Fibroblast of mammary gland (primary cell): ENCODE data around the gene MIPEP.
A peak's percentile ranks its signal among the peaks of the same experiment; 100 is the strongest.

Experiments
- DNase-seq: peaks from one replicate; pipeline ENCODE4 v3.0.0-alpha.2; 2010; ENCODE audit warnings: low read depth
- H3K4me3 ChIP-seq: 2 replicates; pipeline ENCODE4 v1.5.1; 2011; ENCODE audit warnings: low read depth, mild to moderate bottlenecking, low read length, moderate library complexity; ENCODE audit not compliant: control insufficient read depth
- CTCF ChIP-seq: conservative IDR thresholded peaks from 2 replicates; pipeline ENCODE4 v1.5.1; 2011; ENCODE audit warnings: low read depth, low read length, inconsistent platforms; ENCODE audit not compliant: control insufficient read depth, insufficient read depth

Gene MIPEP

DNA sequence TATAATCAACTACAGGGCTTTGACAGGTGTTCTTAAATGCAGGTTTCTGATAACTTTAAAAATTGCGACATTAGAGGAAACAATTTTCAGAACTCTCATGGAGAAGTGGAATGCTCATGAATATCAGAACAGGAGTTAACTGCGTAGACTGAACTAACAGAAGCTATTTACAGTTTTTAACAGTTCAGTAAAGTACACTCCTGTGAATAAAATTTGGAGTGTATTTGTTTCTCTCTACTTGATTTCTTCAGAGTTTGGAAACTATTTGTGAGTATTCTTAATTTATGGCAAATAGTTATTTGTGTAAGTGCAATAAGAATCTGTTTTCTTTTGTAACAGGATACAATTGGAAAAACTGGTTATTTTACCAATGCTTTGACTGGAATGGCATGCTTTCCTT is 204.6 kb downstream of the MIPEP start:
- no peak for TF ChIP-seq CTCF
- no peak for DNase-seq
- no peak overlapping the region for H3K4me3 ChIP-seq

GRCh38 chr13:23683084-23683483 is 206.1 kb downstream of the MIPEP start:
- no peak overlapping the region for H3K4me3 ChIP-seq
- DNase-seq: no peak
- TF ChIP-seq CTCF: no peak

DNA sequence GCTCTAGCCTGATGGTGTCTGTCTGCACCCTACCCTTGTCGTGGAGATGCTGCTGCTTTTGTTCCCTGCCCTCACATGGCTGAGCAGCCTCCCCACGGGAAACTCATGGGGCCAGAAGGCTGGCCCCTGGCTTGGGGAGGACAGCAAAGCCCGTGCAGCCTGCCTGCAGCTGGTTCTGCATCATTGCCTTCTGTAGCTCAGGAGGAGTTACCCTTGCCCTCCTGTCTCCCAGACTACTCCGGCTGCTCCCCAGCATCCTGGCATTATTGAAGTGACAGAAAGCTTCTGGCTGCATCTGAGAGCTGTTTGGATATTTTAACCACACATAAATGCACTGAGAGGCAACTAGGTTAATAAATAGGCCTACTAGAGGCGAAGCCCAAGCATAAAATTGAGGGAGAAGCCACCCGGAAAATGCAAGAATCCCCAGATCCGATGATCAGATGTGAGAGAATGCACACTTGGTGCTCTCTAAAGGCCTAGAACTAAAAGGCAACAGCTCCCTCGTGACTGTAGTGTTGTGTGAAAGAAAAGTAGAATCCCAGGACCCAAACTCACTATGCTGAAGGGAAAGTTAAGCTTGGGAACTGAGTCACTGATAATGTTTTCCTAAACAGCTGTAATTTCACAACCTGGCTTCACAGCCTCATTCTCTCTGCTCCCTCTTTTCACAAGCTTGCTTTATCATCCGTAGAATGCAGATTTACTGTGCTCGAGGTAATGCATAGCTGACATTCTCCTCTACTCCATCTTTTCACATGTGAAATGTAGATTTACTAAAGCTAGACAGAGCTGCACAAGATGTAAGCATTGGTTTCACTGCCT is 208.1 kb downstream of the MIPEP start:
- TF ChIP-seq CTCF: no peak
- DNase-seq: peak; percentile 71
- H3K4me3 ChIP-seq: no peak overlapping the region
